IMR-90 (cell line): ENCODE results near the gene P3R3URF. TPM values are rescaled to one million over a fixed set of nuclear protein-coding genes. Genes with fewer than 3 reads are reported as not detected.

Experiments used
- ATAC-seq: fragments of 200-7000 bp; cut with Tn5 transposase; 2 replicates; pipeline ENCODE4 v1.9.1; 2020; ENCODE audit warnings: low read depth, mild to moderate bottlenecking, moderate library complexity
- BruUV-seq: library from RNA; stranded (reverse); fragments of 400-500 nt; replicated peaks from 2 replicates; lab custom pipeline; 2021; lab: Mats Ljungman, UMichigan
- CTCF ChIA-PET: fragments of 300-600 bp; formaldehyde crosslinking; extraction: SDS; loops from one replicate; lab custom pipeline; 2021; ENCODE audit warnings: antibody characterized with exemption; lab: Yijun Ruan, JAX
- POLR2A ChIA-PET: fragments of 300-600 bp; sonication (Branson Sonifier 250); formaldehyde crosslinking; loops from one replicate; lab custom pipeline; 2022; ENCODE audit warnings: antibody characterized with exemption; ENCODE audit not compliant: unreplicated experiment; lab: Charles Lee
- DNase-seq: peaks from one replicate; pipeline ENCODE4 v3.0.0; 2013
- H2AFZ ChIP-seq: replicated peaks from 2 replicates; pipeline ENCODE3; 2013; ENCODE audit warnings: low read length, mild to moderate bottlenecking; ENCODE audit not compliant: poor library complexity
- H2AK5ac ChIP-seq: 2 replicates; pipeline ENCODE4 v1.6.1; 2013; ENCODE audit warnings: low read depth, low read length, inconsistent platforms
- H2AK9ac ChIP-seq: replicated peaks from 2 replicates; pipeline ENCODE3; 2013; ENCODE audit warnings: mild to moderate bottlenecking, low read depth, low read length, moderate library complexity; ENCODE audit not compliant: poor library complexity
- H2BK120ac ChIP-seq: 2 replicates; pipeline ENCODE4 v1.6.1; 2013; ENCODE audit warnings: low read depth, low read length, inconsistent platforms
- H2BK15ac ChIP-seq: 3 replicates; pipeline ENCODE4 v1.6.1; 2013; ENCODE audit warnings: low read depth, low read length, inconsistent platforms
- H2BK20ac ChIP-seq: 2 replicates; pipeline ENCODE4 v1.6.1; 2013; ENCODE audit warnings: low read depth, mild to moderate bottlenecking, inconsistent platforms, low read length, moderate library complexity
- H2BK5ac ChIP-seq: 2 replicates; pipeline ENCODE4 v1.6.1; 2013; ENCODE audit warnings: mild to moderate bottlenecking, low read depth, low read length, inconsistent platforms; ENCODE audit not compliant: poor library complexity, severe bottlenecking
- H3K14ac ChIP-seq: replicated peaks from 2 replicates; pipeline ENCODE4 v1.6.1; 2013; ENCODE audit warnings: low read depth, low read length, inconsistent platforms
- H3K18ac ChIP-seq: 2 replicates; pipeline ENCODE4 v1.6.1; 2013; ENCODE audit warnings: low read depth, low read length, control low read depth
- H3K23ac ChIP-seq: 2 replicates; pipeline ENCODE4 v1.6.1; 2013; ENCODE audit warnings: low read depth, low read length, inconsistent platforms
- H3K27ac ChIP-seq: 2 replicates; pipeline ENCODE4 v1.5.1; 2013; ENCODE audit warnings: mild to moderate bottlenecking, control low read depth, low read length; ENCODE audit not compliant: insufficient read depth
- H3K27me3 ChIP-seq: 2 replicates; pipeline ENCODE4 v1.6.1; 2013; ENCODE audit warnings: low read length; ENCODE audit not compliant: control insufficient read depth, insufficient read depth
- H3K36me3 ChIP-seq: 2 replicates; pipeline ENCODE4 v1.6.1; 2013; ENCODE audit warnings: low read length, mixed read lengths; ENCODE audit not compliant: control insufficient read depth, insufficient read depth
- H3K4ac ChIP-seq: 2 replicates; pipeline ENCODE4 v1.6.1; 2013; ENCODE audit warnings: low read depth, low read length, inconsistent platforms
- H3K4me1 ChIP-seq: 2 replicates; pipeline ENCODE4 v1.6.1; 2013; ENCODE audit warnings: low read length, mixed read lengths; ENCODE audit not compliant: control insufficient read depth, insufficient read depth
- H3K4me2 ChIP-seq: 2 replicates; pipeline ENCODE4 v1.6.1; 2013; ENCODE audit warnings: low read depth, mild to moderate bottlenecking, control low read depth, low read length, moderate library complexity
- H3K4me3 ChIP-seq: 2 replicates; pipeline ENCODE4 v1.5.1; 2013; ENCODE audit warnings: low read depth, mild to moderate bottlenecking, control low read depth, low read length, moderate library complexity; ENCODE audit not compliant: insufficient read depth
- H3K56ac ChIP-seq: 2 replicates; pipeline ENCODE4 v1.6.1; 2013; ENCODE audit warnings: low read length, inconsistent platforms; ENCODE audit not compliant: insufficient read depth; ENCODE audit errors: extremely low read depth
- H3K79me1 ChIP-seq, 2 experiments: 2 replicates each; pipeline ENCODE4 v1.6.1; 2013; ENCODE audit warnings: low read length in 2 of 2, inconsistent platforms in 1 of 2, low read depth in 1 of 2
- H3K9ac ChIP-seq: 2 replicates; pipeline ENCODE4 v1.6.1; 2013; ENCODE audit warnings: low read depth, low read length, control low read depth
- H3K9me1 ChIP-seq: 2 replicates; pipeline ENCODE4 v1.6.1; 2013; ENCODE audit warnings: low read length, inconsistent platforms; ENCODE audit not compliant: insufficient read depth
- H3K9me3 ChIP-seq: 2 replicates; pipeline ENCODE4 v1.6.1; 2013; ENCODE audit warnings: low read length; ENCODE audit not compliant: control insufficient read depth, insufficient read depth
- H4K20me1 ChIP-seq: 2 replicates; pipeline ENCODE4 v1.6.1; 2013; ENCODE audit warnings: low read length, inconsistent platforms; ENCODE audit not compliant: insufficient read depth
- H4K5ac ChIP-seq: 2 replicates; pipeline ENCODE4 v1.6.1; 2013; ENCODE audit warnings: mild to moderate bottlenecking, low read depth, low read length, control low read depth
- H4K8ac ChIP-seq, 2 experiments: 2 replicates each; pipeline ENCODE4 v1.6.1; 2013; ENCODE audit warnings: low read depth in 2 of 2, low read length in 2 of 2, control low read depth in 1 of 2, inconsistent platforms in 1 of 2
- H4K91ac ChIP-seq: 2 replicates; pipeline ENCODE4 v1.6.1; 2013; ENCODE audit warnings: low read depth, low read length, inconsistent platforms; ENCODE audit not compliant: insufficient read depth
- CEBPB ChIP-seq: IDR thresholded peaks from 2 replicates; pipeline ENCODE4 v1.6.1; 2012; ENCODE audit warnings: low read depth, low read length, improper control_type of control experiment
- RAD21 ChIP-seq: IDR thresholded peaks from 2 replicates; pipeline ENCODE4 v1.6.1; 2012; ENCODE audit warnings: low read length, improper control_type of control experiment
- RFX5 ChIP-seq: IDR thresholded peaks from 2 replicates; pipeline ENCODE4 v1.8.0; 2012; ENCODE audit warnings: low read depth, mild to moderate bottlenecking, low read length, moderate library complexity
- WGBS, 2 experiments: methylation state at CpG; one replicate each; pipeline versions ENCODE4 v1.1.5 to v1.1.7; 2013; ENCODE audit warnings: missing lambda C conversion rate in 2 of 2; ENCODE audit not compliant: insufficient read length in 1 of 2; ENCODE audit errors: extremely low coverage in 2 of 2; 5-methylcytosine and 5-hydroxymethylcytosine counted together
- dilution Hi-C: fragments of 300-500 bp; cut with HindIII; formaldehyde crosslinking; loops from one replicate; pipeline ENCODE4 v1.14.3; 2018; ENCODE audit warnings: low sequenced_read_pairs; ENCODE audit not compliant: unreplicated experiment
- in situ Hi-C: fragments of 300-500 bp; cut with MboI; formaldehyde crosslinking; loops from 3 replicates; pipeline ENCODE4 v1.14.3; 2019; ENCODE audit warnings: low sequenced_read_pairs, inconsistent platforms, mixed read lengths
- intact Hi-C: fragments of 100-400 bp; cut with micrococcal nuclease; formaldehyde crosslinking; loops from 2 replicates; pipeline ENCODE4 v1.10.0; 2022
- polyA plus RNA-seq, 3 experiments: library from polyadenylated mRNA; depleted of rRNA; stranded (reverse); fragments of >200 nt; gene quantifications; 2 replicates each; pipeline ENCODE4 v1.2.3, GENCODE V29; 2012; ENCODE audit warnings: low replicate concordance in 1 of 3
- total RNA-seq: library from RNA; depleted of rRNA; stranded (reverse); fragments of >200 nt; gene quantifications from 2 replicates; pipeline ENCODE4 v1.2.3, GENCODE V29; 2012

Gene P3R3URF
- total and polyA plus RNA-seq, 2 of the 4 experiments (the other 2 are of a cell fraction) = not detected

- H4K8ac ChIP-seq = no peak overlapping the region
- no peak overlapping the region for H4K91ac ChIP-seq
- H2BK15ac ChIP-seq = no peak overlapping the region
- no peak overlapping the region for H2AFZ ChIP-seq
- H2AK5ac ChIP-seq = no peak overlapping the region
- no peak overlapping the region for H3K4me2 ChIP-seq
- no peak overlapping the region for H3K9ac ChIP-seq
- no peak overlapping the region for H3K23ac ChIP-seq
- no TSS peak for BruUV-seq
- DNase-seq = no peak
- ChIA-PET POLR2A (no interaction called here), CTCF (no interaction called here)
- H3K18ac ChIP-seq = no peak overlapping the region
- no peak overlapping the region for H2AK9ac ChIP-seq
- in situ Hi-C loops = no loop called here
- H3K14ac ChIP-seq = no peak overlapping the region
- no peak overlapping the region for H3K4ac ChIP-seq
- TF ChIP-seq CEBPB (no peak), RAD21 (no peak), RFX5 (no peak)
- no peak for ATAC-seq
- H3K56ac ChIP-seq = no peak overlapping the region
- peaks cover 14 to 53% of the 10 kb centered on the region in 2 experiments for H3K79me1 ChIP-seq
- no peak overlapping the region for H2BK20ac ChIP-seq
- WGBS, 2 experiments = 100% methylated on average over 4 of the region's 9 CpGs; no CpG with 5 or more reads in 1 of the 2 experiments
- no peak overlapping the region for H4K5ac ChIP-seq
- peaks cover 43% of the 10 kb centered on the region for H3K36me3 ChIP-seq
- H4K20me1 ChIP-seq = peaks cover 3% of the 10 kb centered on the region; the same call in 1 of the 2 replicates
- H3K27me3 ChIP-seq = no peaks in the 10 kb centered on the region
- no peaks in the 10 kb centered on the region for H3K9me3 ChIP-seq
- peaks cover 14% of the 10 kb centered on the region for H3K4me1 ChIP-seq
- H3K9me1 ChIP-seq = peaks cover 28% of the 10 kb centered on the region
- intact Hi-C loops = no loop called here
- no peak overlapping the region for H2BK5ac ChIP-seq
- H2BK120ac ChIP-seq = no peak overlapping the region
- no peak overlapping the region for H3K4me3 ChIP-seq
- dilution Hi-C loops = loop anchor here (25.0 kb wide), 1 partner anchor 157 kb away; no protein-coding TSS in a partner anchor
- no peak overlapping the region for H3K27ac ChIP-seq
Observed at GRCh38 chr1:46193984-46194570, 17.8 kb upstream of the P3R3URF start.
